Right hindlimb (tissue), 1 donor: Measurements from ENCODE around the gene COL15A1.

ENCODE experiments used
- DNase-seq: peaks from one replicate; pipeline ENCODE4 v3.0.0-alpha.2; 2018

The COL15A1 gene

DNA sequence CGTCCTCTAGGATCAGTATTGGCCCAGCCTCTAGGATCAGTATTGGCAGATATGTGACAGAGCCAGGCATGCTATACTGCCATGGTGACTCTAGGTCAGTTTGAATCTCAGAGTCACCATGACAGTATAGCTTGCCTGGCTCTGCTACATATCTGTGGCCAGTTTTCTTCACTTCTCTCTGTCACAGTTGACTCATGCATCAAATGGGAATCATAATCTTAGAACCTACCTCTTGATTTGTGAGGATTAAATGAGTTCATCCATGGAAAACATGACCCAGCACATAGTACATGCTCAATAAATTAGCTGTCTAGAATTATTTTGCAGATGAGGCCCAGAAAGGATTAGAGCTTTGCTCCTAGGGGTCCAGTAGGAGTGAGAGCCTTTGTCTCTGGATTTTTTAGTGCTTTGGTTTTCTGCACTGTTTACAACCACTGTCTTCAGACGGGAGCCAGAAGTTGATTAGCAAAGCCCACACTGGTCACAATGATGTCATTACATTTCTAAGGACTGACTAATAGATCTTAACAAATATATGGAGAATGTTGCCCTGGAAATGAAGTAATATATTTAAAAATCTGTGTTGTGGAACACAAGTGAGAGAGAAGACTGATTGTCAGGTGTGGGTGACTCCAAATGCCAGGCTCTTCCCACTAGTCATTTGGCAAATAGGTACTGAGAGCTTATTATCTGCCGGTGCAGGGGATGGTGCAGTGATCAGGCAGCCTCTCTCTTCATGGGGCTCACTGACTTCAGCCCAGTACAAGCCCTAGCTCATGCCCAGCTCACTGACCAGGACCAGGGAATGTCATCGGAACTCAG, 76.0 kb downstream of the COL15A1 start:
- no peak for DNase-seq

DNA sequence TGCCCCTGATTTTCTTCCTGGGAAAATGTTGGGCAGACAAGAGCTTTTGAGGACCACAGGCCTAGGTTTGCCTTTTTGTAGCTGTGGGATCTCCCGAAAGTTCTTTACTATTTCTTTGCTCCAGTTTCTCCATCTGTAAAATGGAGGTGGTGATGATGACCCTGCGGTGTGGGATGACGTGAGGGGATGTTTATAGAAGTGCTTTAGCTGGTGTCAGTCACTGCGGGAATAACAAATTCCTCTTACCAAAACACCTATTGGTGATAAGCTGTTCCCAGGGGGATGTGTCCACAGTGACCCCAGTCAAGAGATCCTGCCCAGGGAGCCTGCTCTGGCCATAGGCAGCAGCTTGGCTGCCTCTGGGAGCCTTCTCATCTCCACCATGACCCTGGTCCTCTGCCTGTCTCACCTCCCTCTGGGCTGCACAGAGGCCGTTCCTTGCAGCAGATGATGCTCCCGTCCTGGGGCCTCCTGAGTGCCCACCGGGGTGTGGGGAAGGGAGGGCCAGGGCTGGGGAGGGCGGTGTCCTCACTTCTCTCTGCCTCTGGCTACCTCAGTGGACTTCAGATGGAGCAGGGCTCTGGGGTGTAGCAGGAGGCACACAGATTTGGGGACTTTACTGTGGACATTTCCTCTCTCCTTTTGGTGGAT, 77.2 kb downstream of the COL15A1 start:
- DNase-seq = no peak

DNA sequence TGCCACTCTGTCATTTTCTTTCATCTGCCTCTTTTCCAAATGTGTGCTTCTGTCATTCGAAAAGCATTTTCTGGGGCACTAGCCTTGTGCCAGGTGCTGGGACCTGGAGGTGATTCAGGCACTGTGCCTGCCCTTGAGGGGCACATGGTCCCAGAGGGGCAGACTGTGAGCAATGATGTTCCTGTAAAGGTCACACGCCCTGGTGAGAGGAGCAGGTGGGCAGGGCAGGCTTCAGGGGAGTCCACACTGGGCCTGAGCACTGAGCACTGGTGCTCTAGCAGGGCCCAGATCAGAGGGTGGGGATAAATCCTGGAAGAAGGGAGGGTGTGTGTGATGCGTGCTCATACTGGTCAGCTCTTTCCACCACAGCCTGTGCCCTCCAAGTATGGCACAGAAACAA, 77.8 kb downstream of the COL15A1 start:
- DNase-seq = no peak

DNA sequence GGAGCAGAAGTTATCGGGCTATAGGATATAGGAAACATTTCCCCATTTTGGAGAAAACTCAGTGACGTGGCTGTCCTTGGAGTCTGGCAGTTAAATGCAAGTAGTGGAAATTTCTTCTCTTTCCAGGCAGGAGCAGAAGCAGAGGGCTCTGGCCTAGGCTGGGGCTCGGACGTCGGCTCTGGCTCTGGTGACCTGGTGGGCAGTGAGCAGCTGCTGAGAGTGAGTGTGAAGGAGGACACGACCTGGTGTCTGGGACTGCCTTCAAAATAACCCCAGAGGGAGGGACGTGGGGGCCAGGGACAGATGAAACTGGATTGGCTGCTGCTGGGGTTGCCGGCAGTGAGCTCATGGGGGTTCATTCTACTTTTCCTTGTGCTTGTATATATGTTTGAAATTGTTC, 79.5 kb downstream of the COL15A1 start:
- DNase-seq = peak; percentile 37

DNA sequence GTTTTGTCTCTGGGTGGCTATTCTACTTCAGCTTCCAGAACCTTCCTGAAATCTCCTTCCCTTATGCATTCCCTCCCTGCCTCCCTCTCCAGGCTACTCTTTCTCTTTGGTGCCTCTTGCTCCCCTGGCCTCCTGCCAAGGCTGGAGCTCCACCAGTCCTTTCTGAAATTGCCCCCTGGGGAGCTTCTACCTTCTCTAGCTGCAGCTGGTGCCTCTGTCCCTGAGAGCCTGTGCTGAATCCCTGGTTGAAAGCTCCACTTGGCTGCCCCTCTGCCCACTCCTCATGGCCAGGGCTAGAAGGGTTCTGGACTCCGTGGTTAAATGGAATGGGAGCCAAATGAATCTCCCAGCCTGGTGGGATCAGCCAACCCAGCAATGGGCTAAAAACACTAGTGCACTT, 80.1 kb downstream of the COL15A1 start:
- DNase-seq = peak; percentile 59

DNA sequence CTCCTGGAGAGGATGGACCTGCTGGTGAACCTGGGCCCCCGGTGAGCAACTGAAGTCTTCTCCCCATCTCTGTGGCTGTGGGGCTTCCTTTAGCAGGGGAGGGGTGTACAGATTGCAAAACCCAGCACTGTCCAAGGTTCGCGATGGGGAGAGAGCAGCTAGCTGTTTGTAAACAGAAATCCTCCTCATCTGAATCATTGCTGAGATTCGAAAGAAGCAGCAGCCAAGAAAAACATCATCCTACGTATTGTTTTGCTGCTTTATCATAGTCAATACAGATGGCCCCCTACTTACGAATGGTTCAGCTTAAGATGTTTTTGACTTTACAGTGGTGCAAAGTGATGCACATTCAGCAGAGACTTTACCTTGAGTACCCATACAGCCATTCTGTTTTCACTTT, 81.3 kb downstream of the COL15A1 start:
- DNase-seq = no peak

DNA sequence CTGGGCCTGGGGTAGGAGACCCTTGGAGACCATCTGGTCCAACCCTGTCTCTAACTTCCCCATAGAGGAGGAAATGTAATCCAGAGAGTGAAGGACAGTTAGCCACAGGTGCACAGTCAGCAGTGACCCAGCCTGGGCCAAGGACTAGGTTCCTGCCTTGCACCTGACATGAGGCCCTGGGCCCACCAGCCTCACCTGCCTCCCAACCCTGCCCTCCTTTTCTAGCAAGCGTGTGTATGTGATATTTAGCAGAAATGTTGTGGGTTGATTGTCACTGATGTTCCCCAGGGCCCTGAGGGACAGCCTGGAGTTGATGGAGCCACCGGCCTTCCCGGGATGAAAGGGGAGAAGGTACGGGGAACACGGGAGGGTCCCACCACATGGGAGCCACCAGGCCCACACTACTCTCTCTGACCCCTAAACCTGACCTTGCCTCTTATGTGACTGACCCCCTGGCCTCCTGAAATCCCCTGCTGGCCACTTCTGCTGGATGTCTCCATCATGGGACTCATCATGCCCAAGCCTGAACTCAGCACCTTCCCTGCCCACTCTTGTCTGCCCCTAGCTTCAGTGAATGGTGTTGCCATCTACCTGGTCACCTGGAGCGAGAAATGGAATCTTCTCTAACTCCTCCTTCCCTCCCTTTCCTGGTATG, 82.0 kb downstream of the COL15A1 start:
- no peak for DNase-seq

DNA sequence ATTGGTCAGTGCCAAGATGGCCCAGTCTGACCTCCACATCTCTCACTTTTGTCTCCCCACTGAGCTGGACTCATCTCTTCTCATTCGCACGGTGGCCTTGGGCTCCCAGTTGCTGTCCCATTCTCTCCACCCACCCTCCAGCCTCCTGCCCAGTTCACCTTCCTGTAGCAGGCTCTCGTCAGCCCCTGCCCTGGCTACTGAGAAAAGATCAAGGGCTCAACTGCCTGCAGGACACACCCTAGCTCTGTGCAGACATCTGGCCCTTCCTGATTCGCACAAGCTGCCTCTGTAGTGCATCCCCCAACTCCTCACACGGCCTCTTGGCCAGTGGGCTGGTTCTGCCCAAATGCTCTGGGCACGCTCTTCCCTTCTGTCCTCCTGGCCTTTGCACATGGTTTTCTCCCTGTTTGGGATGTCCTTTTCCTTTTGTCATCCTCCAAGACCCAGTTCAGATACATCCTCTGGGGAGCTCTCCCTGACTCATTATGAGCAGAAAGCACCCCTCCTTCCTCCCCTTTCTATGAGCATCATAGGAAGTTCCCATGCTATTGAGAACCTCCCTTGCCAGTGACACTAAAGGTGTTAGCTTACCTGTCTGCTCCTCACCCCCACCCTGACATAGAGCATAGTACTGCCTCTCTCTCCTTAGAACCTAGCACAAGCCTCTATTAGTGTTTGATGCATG, 82.7 kb downstream of the COL15A1 start:
- no peak for DNase-seq

DNA sequence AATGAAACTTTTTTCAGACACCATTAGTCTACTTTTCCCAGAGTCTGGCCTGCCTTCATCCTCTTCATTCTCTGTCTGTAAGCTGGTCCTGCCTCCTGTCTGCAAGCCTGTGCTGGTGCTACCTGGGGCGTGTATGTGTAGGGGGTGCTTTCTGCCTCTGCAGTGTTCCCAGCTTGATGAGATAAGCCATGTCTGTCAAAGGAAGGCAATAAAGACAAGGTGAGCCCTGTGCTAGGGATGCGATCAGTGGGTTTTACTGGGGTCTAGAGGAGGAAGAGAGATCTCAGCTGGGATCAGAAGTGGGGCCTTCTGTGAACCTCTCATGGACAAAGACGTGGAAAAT, 83.2 kb downstream of the COL15A1 start:
- no peak for DNase-seq

DNA sequence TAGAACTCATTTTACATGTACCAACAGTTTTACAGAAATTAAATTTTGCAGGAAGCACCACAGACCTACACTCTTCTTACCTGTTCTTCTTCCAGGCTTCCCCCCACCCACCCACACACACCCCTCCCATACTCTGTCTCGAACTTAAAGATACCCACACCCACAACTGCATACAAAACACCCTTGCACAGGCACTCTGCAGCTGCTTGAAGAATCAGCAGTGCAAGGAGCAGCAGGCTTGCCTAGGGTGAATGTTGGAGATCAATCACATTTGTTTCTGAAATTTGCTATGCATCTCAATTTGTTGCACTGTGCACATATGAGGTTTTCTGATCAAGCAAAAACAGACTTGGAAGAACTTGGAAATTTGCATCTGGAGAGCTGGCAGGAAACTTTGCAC, 83.7 kb downstream of the COL15A1 start:
- no peak for DNase-seq

DNA sequence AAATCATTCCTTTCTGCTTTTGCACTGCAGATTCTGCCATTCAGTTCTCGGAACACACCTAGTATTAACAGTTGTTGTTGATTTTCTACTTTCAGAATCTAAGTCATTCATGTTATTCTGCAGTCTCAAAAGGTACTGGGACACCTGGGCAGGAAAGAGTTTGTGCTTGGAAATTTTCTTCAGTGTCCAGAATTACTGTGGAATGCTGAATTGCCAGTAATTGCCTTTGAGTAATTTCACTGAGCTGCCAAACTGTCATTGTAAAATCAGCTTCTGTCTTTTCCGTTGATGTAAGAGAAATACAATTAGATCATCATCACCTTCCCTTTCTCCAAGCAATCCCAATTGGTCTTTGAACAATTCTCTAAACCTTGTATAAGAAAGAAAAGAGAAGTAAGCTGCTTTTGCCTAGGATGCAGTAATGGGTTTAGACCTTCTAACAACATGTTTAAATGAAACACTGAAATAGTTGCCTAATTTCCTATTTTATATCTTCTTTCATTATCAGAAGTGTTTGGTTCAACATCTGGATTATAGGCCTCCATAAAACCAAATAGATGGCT, 85.5 kb downstream of the COL15A1 start:
- DNase-seq = no peak

DNA sequence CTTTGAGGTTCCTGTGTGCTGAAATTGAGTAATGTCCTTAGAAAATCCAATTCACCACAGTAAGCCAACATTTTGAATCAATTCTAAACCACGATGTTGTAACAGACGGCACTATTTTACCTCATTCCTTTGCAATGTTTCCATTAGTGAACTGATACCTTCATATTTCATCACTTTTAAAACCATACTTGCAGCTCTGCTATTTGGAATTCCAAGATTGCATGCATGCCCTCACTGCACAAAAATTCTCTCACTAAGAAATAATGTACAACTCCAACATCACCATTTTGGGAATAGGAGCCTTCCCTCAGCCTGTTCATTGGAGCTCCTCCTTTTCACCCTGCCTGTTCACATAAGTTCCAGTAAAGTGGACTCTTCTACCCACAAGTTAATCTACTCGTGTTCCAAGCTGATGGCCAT, 86.4 kb downstream of the COL15A1 start:
- DNase-seq = no peak

DNA sequence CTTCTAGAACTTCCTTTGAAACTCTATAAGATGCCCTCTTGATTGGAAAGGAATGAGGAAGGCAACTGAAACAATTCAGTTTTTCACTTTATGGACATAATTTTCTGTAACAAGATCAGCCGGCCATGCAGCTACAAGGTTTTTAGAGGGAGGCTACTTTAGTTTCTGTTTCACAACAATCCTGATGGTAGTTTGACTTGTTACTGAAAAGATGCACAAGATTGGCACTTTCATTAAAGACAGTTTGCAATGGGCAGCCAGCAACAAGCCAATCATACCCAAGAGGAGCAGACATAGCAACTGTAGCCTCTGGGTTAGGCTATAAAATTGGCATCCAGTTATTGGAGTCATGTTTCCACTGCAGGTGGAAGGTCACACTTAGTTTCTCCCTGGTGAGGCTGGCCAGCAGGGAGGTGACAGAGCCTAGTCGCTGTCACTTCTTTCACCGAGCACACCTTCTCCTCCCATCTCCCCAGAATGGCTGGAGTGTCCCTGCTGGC, 87.0 kb downstream of the COL15A1 start:
- DNase-seq = no peak

DNA sequence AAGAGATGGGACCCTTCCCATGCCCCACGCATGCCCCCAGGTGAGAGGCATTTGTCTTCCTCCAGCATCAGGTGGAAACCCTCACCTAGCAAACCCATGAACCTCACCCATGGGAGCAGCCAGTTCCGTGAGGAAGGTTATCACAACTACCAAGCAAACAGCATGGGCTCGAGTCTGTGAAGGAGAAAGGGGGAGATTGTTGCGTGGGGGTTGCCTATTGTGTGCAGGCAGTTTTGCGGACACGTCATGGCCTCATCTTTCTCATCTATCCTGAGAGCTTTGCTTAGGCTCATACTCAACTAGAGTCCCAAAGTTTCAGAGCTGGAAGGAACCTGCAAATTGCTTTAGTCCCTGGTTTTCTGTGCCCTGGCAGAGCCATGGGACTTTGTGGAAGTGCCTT, 87.6 kb downstream of the COL15A1 start:
- DNase-seq = no peak

DNA sequence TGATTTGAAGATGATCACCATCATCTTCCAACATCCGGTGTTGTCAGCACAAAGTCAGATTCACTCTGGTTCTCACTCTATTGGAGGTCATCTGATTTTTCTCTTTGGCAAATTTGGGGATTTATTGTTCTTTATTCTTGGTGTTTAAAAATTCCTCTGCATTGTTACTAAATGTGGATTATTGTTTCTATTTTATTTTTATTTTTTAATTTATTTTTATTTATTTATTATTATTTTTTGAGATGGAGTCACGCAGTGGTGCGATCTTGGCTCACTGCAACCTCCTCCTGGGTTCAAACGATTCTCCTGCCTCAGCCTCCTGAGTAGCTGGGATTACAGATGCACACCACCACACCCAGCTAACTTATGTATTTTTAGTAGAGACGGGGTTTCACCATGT, 88.3 kb downstream of the COL15A1 start:
- DNase-seq = no peak

DNA sequence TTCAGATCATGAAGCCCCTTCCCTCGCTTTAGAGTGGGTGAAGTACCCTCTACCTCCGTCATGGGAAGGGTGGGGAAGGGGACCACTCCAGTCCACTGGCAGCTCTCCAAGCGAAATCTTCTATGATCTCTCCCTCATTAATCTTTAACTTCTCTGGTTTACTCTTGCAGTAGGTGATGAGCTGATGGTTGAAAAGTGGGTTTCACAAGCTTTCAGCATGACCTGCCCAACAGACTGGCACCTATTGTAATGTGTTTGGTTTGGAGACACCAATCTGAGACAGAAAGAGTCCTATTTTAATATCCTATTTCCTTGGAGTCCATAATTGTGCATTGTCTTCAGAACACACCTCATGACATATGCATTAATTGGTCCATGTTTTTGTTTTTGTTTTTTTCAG, 90.4 kb downstream of the COL15A1 start:
- DNase-seq = no peak

DNA sequence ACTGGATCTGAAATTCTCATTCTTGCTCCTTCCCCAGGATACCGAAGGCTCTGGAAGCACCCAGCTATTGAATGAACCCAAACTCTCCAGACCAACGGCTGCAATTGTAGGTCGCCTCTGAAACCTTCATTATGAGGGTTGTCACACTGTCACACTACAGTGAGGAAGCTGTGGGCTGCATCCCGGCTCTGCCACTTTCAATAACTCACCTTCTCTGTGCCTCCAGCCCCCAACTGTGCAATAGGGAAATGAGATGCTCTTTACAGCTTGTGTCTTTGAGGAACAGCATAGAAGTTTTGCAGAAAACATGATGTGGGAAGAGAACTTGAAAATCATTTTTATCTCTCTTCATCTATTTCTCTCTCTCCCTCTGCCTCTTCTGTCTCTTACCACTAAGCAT, 91.6 kb downstream of the COL15A1 start:
- no peak for DNase-seq

DNA sequence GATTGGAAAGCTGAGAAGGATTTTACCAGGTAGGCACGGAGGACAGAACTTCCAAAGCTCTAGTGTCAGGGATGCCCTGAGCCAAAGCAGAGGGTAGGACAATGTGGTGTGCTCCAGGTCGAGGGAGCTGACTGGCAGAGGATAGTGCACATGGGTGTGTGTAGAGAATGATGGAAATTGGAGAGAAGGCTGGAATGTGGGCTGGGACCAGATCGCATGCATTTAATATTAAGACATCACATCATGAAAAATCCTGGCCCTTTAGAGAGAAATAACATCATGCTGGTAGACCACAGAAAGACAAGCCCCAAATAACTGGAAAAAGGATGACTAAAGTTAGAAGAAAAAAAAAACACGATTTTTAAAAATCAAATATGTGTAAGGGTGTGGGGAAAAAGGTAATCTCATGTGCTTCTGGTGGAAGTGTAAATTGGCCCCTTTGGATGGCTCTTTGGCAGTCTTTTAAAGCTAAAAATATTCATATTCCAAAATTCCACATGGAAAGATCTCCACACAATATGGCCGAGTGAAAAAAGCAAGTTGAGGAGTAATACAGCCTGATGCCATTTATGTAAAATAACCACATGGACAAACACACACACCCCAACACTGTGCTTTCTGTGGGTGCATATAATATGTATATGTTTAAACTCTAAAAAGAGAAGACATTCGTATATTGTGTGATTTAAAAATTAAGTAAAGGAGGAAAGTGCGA, 94.2 kb downstream of the COL15A1 start:
- DNase-seq = no peak

DNA sequence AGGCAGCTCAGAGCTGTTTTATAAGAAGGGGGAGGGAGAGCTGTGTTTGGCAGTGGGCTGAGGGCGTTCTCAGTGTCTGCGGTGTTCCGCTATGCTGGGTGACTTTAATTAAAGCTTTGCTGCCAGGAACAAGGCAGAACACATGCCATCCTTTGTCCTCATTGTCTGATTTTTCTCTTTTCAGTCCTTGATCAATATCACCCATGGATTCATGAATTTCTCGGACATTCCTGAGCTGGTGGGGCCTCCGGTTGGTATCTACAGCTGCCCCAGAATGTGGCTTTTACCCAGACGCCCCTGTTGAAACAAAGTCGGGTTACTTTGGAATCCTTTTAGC, 94.7 kb downstream of the COL15A1 start:
- DNase-seq = no peak

DNA sequence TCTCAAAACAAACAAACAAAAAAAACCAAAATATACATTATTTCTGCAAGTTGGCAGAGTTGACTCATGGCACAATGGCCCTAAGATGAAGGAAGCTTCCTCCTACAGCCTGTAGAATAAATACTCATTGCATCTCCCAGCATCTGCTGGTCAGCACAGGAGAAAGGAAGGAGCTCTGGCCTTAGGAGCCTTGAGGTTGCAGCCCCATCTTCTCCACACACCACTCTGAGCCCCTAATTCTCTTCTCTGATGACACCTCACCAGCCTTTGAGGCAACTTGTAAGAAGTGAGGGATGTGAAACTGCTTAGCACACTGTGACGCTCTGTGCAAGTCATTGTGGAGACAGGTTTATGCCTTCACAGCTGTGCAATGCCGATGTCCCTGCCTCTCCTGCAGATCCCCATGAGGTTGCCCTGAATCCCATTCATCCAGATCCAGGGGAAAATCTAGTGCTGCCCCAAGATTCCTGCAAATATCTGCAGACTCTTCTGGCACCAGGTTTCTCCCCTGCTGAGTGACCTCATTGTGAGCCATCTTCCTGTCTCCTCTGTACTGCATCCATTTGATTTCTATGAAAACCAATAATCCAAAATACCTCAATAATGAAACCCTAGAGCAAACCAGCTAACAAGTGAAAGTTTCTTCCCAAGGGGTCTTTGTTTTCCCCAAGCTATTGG, 95.9 kb downstream of the COL15A1 start:
- DNase-seq = no peak

DNA sequence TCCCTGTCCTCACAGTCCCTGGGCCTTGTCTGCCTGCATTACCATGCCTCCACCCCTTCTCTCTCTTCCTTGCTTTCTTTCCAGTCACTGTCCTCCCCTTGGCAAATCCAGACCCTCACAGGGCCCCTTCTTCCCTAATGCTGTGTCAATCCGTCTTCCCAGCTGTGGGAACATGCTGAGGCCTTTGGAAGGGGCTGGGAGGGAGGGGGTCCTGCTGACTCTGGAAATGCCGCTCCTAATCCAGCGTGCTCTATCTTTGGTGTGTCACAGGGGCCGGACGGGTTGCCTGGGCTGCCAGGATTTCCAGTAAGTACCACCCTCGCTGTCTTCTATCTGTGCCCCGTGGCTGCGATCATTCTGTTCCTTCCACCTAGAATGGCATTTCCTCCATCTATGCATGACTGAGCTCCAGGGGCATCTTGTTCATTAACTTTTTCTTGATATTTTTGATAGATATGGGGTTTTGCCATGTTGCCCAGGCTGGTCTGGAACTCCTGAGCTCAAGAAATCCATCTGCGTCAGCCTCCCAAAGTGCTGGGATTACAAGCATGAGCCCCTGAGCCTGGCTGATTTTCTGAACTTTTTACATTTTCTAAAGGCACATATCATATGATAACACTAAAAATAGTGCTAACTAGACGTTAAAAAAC, 96.7 kb downstream of the COL15A1 start:
- DNase-seq = no peak
